Stimulated activated CD4-positive, alpha-beta T cell treated with anti-CD3 and anti-CD28 coated beads, TNF-alpha, amount 100 ng/mL, for 24 hours (primary cell): ENCODE results near the gene OPN4.

Experiments used
- DNase-seq, 3 experiments: peaks; one replicate each; pipeline ENCODE4 v3.0.0-alpha.2; 2020; ENCODE audit warnings: low read depth in 3 of 3

OPN4 gene

GRCh38 chr10:86678999-86679792 lies 24.8 kb downstream of the OPN4 start:
- DNase-seq: no peak

DNA sequence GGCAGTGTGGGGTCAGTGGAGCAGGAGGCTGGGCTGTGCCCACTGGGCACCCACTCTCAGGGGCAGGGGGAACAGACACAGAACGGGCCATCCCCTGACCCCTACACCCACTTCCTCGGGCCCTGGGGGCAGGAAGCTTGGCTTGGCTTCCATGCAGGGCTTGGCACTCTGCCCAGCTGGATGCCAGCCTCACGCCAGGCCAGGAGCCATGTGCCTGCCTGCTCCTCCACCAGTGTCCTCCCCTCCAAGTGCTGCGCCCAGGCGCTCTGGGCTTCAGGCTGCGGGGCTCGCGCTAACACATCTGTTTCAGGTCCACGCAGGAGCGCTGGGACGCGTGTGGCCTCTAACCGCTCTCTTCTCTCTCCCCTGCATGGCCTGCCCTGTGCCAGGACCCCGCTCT lies 26.7 kb downstream of the OPN4 start:
- no peak for DNase-seq

- DNase-seq: no peak
Measured at GRCh38 chr10:86681722-86682386, 27.5 kb downstream of the OPN4 start.

GRCh38 chr10:86682675-86683074 lies 28.3 kb downstream of the OPN4 start:
- DNase-seq: no peak

DNA sequence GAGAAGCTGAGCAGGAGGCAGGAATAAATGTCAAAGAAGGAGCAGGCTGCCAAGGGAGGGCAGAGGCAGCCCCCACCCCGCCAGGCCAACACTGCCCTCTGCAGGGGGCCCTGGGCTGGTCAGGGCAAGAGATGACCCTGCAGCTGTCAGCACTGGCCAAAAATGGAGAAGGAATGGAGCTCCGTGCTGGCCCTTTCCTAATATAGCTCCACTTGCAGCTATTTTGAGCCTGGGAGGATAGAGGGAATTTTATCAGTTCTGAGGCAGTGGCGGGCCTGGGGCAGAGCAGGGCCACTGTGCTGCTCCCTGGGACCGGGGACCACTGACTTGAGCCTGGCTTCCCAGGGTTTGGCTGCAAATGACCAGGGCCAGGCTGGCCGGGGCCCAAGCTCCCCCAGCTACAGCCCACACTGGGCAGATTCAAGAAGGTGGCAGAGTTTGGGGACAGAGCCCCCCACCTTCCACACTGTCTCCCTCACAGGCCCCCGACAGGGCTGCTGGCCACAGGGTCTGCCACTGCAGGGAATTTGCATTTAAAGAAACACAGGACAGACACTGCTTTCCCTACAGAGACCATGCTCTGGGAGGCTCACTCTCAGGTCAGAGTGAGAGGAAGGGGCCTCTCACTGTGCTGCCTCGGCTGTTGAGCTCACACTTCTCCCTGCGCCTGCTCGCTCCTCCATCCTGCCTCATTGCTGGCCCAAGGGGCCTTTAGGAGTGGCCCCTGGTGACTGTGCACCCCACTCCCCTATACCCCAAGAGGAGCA lies 30.2 kb downstream of the OPN4 start:
- DNase-seq: no peak

GRCh38 chr10:86685416-86685815 lies 31.1 kb downstream of the OPN4 start:
- DNase-seq: no peak

GRCh38 chr10:86685893-86686632 lies 31.7 kb downstream of the OPN4 start:
- no peak for DNase-seq

DNA sequence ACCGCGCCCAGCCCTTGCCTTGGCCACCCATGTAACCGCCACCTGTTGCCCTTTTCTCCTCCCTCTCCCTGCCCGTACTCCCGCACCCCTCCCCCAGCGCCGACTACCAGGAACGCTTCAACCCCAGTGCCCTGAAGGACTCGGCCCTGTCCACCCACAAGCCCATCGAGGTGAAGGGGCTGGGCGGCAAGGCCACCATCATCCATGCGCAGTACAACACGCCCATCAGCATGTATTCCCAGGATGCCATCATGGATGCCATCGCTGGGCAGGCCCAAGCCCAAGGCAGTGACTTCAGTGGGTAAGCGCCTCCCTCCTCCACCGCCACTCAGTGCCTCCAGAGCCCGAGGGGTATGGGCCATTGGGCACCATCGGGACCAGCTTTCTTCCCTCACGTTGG lies 32.6 kb downstream of the OPN4 start:
- no peak for DNase-seq

DNA sequence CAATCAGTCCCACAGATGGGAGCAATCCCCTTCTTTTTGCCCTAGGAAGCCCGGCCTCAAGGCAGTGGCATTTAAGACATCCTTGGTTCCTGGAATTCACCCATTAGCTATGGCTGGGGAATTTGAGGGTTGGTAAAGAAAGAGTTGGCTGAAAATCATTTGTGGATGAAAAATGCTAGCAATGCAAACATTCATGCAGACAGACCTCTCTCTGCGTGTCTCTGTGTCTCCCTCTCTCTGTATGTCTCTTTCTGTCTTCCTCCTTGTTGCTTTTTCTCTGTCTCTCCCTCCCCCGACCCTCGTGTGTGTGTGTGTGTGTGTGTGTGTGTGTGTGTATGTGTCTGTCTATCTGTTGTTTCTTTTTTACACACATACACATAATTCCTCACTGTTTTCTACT lies 33.4 kb downstream of the OPN4 start:
- no peak for DNase-seq

DNA sequence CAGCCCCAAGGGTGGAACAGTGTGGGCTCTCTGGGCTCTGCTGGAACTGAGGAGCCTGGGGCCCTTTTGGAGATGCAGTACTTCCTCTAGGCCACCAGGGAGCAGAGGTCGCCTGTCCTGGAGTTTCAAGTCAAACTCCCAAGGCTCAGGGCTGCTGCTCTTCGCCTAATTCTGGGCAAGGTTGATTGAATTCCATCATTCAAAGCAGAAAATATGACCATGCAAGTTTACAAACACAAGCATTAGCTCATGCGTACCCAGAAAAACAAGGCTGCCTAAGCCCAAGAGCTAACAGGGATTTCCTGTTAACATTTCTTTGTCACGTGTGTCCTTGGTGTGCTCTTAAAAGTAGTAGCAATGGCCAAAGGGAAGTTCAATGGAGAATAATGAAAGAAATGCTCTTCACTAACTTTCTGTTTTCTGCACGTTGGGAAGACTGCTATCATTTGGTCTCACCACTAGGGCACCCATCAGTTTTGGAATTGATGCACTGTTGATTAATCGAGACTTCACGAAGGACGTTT lies 34.1 kb downstream of the OPN4 start:
- DNase-seq: peak; percentile 16 to 46 (median 34)

- DNase-seq: no peak
Measured at GRCh38 chr10:86689146-86689545, 34.8 kb downstream of the OPN4 start.

DNA sequence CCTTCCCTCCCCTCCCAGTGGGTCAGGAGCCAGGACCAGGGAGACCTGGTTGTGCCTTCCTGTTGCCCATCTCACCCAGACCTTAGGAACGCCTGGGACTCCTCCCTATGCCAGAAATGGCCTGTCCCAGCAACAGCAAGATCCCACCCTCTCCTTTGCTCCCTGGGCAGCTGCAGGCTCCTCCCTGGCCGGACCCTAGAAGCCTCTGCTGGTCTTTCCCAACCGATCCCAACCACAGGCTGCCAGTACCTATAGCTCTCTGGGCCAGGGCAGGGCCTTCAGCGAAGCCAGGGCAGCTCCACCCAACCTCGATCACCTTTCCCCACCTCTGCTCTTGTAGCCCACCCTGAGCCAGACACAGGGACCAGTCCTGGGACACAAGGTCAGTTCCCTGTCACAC lies 35.9 kb downstream of the OPN4 start:
- no peak for DNase-seq

GRCh38 chr10:86690657-86691084 lies 36.3 kb downstream of the OPN4 start:
- no peak for DNase-seq

GRCh38 chr10:86691333-86692022 lies 37.1 kb downstream of the OPN4 start:
- DNase-seq: no peak

DNA sequence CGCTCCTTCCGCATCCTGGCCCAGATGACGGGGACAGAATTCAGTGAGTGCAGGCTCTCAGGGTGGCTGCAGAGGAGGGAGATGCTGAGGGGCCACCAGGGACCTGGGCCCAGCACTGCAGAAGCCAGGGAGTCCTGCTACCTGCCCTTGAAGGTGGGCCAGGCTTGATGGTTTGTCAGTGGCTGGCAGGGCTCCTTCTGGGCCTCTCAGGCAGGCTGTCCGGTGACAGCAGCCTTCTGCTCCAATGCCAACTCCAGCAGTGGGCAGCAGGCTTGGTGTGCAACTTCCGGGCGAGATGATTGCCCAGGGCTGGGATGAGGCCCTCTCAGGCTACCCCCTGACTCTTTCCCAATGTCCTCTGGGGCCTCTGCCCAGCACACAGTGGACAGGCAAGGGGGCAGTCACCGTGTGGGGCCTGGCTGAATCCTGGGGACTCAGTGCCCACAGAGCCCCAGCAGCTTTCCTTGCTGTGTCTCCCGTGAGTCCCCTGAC lies 37.7 kb downstream of the OPN4 start:
- DNase-seq: no peak

DNA sequence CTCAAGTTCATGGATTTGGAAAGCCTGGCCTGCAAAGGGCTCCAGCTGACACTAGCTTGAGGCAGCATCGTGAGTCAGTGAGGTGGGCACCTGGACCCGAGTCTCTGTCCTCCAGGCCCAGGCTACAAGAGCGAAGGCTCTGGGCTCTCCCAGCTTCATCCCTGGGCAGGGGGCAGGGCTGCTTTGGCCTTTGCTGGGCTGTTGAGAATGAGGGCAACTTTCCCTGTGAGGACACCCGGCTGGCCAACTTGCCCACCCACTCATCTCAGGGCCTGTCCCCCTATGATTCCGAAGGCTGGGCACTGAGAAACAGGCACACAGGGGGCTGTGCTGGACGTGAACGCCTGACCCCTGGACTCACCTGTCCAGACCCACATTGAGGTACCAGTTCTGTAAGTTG lies 38.3 kb downstream of the OPN4 start:
- no peak for DNase-seq

- DNase-seq: no peak
Measured at GRCh38 chr10:86693275-86693674, 38.9 kb downstream of the OPN4 start.

DNA sequence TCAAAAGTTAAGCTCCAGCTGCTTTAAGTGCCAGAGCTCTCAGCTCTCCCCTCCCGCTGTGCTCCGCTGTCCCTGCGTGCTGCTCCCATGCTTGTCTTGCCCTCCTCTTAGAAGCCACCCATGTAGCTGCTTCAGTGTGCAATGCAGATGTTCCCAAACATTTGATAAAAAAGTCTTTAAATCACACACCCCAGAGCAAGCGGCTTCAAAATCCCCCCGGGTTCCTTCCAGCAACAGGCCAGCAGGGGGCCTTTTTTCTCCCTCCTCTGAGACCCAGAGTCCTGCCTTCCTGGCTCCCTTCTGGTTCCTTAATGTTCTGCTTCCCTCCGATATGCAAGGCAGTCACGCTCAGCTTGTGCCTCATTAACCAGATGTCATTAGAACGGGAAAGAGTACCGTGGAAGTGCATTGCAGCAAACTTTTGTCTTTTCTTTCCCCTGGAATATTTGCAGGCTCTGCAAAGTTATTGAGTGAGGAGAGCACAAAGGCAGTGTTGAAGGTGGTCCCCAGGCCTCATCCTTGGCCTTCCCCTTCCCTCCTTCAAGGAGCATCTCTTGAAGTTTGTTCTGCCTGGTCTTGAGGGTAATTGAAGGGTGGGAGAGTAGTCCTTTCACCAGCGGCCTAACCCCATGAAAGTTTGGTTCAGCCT lies 39.5 kb downstream of the OPN4 start:
- peak in 1 of 3 experiments; percentile 22 for DNase-seq

- DNase-seq: no peak
Measured at GRCh38 chr10:86698207-86698940, 44.0 kb downstream of the OPN4 start.

GRCh38 chr10:86699125-86699524 lies 44.8 kb downstream of the OPN4 start:
- no peak for DNase-seq
